ENCODE measurements around the gene LONP2.
"Not testable (repeated sequence)": the region's sequence is repeated elsewhere in the genome, so short reads cannot be mapped to it uniquely, and the experiment has no call there.

LONP2 gene

GRCh38 chr16:48370229-48370628 is 126.1 kb downstream of the LONP2 start:
- DNase-seq (ENCODE audit: low spot score), result no peak

DNA sequence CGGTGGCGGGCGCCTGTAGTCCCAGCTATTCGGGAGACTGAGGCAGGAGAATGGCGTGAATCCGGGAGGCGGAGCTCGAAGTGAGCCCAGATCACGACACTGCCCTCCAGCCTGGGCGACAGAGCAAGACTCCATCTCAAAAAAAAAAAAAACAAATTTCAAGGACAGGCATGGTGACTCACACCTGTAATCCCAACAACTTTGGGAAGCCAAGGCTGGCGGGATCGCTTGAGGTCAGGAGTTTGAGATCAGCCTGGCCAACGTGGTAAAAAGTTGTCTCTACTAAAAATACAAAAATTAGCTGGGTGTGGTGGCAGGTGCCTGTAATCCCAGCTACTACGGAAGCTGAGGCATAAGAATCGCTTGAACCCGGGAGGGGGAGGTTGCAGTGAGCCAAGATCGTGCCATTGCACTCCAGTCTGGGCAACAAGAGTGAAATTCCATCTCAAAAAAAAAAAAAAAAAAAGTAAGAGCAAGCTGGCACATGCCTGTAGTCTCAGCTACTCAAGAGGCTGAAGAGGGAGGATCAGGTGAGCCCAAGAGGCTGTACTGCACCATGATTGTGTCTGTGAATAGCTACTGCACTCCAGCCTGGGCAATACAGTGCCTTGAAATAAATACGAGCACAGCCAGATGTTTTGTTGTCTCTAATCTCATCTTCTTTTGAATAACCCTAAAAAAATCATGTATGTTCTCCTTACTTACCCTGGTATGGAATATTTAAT is 126.7 kb downstream of the LONP2 start:
- not testable (repeated sequence) for DNase-seq (ENCODE audit: low spot score)

GRCh38 chr16:48371393-48371780 is 127.3 kb downstream of the LONP2 start:
- no peak for DNase-seq (ENCODE audit: low spot score)

GRCh38 chr16:48372744-48373143 is 128.6 kb downstream of the LONP2 start:
- DNase-seq (ENCODE audit: low spot score), result no peak

DNA sequence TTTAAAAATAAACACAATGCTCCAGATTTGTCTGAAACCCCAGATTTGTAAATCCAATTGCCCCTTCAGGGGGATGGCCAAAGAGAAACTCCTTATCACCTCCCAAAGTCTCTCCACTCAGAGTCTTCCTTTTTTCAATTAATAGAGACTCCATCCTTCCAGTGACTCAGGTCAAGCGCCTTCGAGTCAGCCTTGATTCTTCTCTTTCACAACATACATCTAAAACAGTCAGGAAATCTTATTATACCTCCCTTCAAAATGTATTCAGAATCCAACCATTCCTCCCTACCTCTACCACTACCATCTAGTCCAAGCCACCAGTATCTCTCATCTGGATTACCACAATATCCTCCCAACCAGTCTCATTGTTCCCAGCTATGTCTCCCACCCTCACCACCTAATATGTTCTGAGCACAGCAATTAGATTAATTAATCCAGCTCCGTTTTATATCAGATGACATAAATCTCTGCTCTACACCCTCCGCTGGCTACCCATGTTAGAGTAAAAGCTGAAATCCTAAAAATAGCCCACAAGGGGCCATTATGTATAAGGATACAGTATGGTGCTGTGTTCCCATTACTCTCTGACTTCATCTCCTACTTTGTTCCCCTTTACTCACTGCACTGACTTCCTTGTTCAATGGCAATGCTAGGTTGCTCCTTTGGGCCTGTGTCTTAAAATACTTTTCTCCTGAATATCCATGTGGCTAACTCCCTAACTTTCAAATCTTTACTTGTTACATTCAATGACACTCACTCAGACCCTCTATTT is 129.3 kb downstream of the LONP2 start:
- no peak for DNase-seq (ENCODE audit: low spot score)

DNA sequence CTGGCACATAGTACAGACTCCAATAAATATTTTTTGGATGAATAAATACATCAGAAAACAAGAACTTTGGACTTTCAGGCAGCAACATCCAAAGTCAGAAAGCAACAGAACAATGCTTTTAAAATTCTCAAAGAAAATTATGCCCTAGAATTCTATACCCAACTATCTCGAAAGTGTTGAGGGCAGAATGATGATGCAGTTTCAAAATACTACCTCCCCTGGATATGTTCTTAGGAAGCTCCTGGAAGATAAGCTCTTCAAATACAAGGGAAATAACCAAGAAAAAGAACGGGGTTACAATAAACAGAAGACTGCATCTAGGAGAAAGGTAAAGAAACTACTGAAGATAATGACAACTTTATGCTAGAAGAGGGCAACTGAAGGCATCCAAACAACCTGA is 130.2 kb downstream of the LONP2 start:
- no peak for DNase-seq (ENCODE audit: low spot score)

DNA sequence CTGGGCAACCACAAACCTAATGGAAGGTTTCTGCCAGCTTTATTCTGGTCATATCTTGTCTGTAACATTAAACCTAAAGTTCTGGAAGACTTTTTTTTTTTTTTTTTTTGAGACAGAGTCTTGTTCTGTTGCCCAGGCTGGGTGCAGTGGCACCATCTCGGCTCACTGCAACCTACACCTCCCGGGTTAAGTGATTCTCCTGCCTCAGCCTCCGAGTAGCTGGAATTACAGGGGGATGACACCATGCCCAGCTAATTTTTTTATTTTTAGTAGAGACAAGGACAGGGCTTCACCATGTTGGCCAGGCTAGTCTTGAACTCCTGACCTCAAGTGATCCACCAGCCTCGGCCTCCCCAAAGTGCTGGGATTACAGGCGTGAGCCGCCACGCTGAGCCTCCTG is 133.2 kb downstream of the LONP2 start:
- DNase-seq (ENCODE audit: low spot score), result not testable (repeated sequence)

DNA sequence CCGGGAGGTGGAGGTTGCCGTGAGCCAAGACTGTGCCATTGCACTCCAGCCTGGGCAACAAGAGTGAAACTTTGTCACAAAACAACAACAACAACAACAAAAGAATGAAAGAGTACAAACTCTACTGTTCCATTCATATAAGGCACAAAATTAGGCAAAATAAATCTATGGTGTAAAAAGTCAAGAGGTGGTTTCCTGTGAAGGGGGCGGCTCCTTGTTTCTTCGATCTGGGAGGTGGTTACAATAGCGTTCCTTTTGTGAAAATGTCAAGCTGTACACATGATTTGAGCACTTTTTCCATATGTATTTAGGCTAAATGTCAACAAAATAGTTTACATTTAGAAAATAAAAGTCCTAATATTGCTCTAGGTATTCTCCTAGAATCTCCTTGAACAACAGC is 134.2 kb downstream of the LONP2 start:
- DNase-seq (ENCODE audit: low spot score), result no peak

DNA sequence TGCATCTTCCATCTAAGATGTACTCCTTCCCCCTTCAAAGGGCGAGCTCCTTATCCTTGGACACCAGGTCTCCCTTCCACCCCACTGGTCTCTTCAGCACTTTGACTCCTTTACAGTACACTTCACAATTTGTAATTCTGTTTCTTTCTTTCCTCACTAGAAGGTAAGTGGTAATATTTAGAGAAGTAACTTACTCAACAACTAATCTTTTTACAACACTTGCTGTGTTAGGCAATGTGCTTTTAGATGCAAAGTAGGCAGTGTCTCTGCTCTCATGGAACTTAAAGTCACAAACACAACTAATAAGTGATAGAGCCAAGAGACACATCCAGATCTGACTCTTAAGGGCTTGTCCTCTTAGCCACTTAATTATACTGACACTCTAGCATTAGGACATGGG is 134.7 kb downstream of the LONP2 start:
- no peak for DNase-seq (ENCODE audit: low spot score)

DNA sequence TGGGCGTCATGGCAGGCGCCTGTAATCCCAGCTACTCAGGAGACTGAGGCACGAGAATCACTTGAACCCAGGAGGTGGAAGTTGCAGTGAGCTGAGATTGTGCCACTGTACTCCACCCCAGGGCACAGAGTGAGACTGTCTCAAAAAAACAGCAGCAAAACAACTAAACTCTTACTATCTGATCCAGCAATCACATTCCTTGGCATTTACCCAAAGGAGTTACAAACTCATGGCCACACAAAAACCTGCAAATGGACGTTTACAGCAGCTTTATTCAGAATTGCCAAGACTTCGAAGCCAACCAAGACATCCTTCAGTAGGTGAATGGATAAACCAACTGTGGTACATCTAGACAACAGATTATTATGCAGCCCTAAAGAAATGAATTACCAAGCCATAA is 137.1 kb downstream of the LONP2 start:
- no peak for DNase-seq (ENCODE audit: low spot score)

DNA sequence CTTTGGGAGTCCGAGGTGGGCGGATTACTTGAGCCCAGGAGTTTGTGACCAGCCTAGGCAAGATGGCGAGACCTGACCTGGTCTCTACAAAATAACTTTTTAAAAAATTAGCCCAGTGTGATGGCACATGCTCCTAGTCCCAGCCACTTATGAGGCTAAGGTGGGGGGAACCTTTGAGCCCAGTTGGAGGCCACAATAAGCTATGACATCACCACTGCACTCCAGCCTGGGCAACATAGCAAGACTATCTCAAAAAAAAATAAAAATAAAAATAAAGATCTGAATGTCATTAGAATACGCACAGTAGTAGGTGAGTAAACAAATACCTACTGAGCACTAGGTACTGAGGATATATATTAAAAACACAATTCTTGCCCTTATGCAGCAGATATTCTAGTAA is 138.0 kb downstream of the LONP2 start:
- no peak for DNase-seq (ENCODE audit: low spot score)

- DNase-seq (ENCODE audit: low spot score), result no peak
These were observed 139.1 kb downstream of the LONP2 start for GRCh38 chr16:48383009-48383876.

GRCh38 chr16:48383877-48384519 is 139.9 kb downstream of the LONP2 start:
- DNase-seq (ENCODE audit: low spot score), result no peak

DNA sequence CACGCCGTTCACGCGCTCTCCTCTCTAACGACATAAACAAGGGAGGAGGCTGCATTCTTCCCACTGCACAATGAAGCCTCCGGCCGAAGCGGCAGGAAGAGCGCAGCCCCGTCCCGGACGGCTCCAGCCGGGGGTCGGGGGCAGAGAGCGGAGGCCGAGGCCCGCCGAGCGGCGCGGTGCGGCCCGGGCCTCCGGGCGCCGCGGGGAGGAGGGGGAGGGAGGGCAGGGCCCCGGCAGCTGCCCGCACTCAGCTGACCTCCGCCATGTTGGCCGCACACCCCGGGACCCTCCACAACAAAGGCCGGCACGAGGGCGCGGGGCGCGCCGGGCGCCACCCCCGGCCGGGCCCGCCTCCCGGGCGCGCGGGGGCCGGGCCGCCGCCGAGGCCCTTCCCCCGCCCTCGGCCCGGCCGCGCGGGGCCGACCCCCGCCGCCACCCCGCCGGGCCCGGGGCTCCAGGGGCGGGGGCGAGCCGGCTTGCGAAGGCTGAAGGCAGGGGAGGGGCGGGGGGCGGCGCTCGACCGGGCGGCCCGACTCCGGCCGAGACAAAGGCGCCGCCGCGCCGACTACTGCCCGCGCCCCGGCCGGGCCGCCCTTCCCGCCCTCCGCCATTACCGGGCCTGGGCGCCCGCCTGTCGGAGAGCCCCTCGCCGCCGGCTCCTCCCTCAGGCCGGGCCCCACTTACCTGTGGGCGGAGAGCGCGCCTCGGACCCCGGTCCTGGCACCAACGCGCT is 140.6 kb downstream of the LONP2 start:
- peak; percentile 16 for DNase-seq (ENCODE audit: low spot score)

- peak; percentile 88 for DNase-seq (ENCODE audit: low spot score)
These were observed 141.4 kb downstream of the LONP2 start, which contains the start of gene SIAH1 for GRCh38 chr16:48385253-48386150. TSS of gene SIAH1 (minus strand) at chr16:48385413. CDS start at chr16:48362428, 22,985 bp downstream.

DNA sequence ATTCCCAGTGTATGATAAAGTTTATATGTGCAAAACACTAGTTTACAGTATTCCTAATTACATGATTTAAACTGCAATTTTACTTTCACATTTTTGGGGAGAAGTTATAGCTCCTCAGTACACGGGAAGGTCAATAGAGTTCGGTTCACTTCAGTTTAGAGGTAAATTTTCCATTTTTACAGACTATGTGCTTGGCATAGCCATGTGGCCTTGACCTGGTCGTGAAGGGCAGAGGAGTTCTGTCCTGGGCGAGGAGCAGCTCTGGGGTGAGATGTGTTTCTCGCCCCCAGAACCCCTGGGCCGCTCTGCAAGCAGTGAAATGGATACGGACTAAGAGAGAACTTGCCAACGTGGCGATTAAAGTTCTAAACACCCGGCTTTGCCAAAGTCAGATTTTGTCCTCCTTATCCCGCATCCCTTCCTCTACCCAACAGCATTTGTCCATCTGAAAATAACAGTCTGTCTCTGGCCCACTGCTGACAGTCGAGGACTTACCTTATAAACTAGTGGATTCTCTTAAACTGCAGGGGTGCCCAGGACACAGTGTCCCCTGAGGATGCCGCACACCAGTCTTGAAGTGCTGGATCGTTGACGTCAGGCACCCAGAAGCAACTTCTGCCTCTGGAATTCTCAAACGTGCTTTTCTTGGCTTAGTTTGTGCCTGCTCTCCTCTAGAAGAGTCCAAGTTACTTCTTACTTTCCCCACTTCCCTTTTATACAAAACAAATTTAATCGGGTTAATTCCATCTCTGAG is 142.6 kb downstream of the LONP2 start:
- no peak for DNase-seq (ENCODE audit: low spot score)

DNA sequence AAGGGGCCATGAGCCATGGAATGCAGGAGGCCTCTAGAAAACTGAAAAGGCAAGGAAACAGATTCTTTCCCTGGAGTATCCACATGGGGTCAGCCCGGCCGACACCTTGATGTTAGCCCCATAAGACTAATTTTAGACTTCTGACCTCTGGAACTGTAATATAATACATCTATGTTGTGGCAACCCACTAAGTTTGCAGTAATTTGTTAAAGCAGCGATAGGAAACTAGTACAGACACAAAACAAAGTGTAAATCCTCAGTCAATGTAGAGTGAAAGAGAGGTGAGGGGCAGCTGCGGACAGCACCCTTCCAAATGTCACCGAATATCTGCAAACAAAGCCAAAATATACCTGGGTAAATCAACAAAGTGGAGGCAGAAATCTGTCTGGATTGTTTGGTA is 148.3 kb downstream of the LONP2 start:
- DNase-seq (ENCODE audit: low spot score), result no peak

DNA sequence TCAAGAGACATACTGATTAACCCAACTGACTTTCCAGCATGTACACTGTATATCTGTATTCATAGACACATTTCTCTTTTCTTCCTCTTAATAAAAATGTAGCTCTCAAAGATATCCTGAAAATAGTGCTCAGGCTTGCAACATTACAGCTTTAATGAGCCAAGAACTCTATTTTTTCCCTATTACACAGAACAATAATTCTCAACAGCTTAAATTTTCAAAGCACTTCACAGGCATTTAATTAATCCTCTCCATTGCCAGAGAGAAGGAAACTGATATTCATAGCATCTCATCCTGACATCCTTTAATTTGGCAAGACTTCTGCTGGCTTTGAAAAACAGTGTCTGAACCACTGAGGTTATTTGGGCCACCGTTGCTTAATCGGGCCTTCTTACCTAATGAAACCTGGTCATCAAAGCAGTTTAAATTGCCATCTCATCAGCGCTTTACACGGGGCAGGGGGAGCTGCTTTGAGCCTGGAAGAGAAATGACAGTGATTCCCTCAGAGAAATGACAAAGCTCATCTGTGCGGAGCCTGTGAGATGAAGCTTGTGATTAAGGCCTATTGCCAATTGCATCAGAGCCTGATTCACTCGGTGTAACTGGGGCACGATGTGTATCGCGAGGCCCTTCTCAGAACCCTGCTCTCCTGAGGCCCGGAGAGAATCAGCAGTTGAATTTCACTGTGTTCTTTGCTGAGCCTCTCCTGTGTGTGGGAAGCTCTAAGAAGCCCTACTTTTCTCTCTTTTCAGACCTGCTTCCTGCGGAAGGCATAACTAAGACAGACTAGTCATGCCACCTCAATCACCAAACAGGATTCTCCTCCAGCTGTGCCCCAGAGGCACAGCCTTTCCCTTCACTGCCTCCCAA is 149.6 kb downstream of the LONP2 start:
- no peak for DNase-seq (ENCODE audit: low spot score)

- no peak for DNase-seq (ENCODE audit: low spot score)
These were observed 150.2 kb downstream of the LONP2 start for GRCh38 chr16:48394355-48394703.
